CD4-positive, alpha-beta T cell treated with Interleukin-15 for 1 hour (primary cell): Measurements from ENCODE around the gene RNF167.

Source experiments
- DNase-seq: peaks from one replicate; pipeline ENCODE4 v3.0.0-alpha.2; 2020

The RNF167 gene

GRCh38 chr17:4986951-4987766 is 47.1 kb downstream of the RNF167 start, which contains the start of gene CAMTA2:
Gene CAMTA2, minus strand, starts transcription at chr17:4987675. Its CDS starts 1,453 bp downstream, at chr17:4986222.
- DNase-seq, result peak; percentile 85

DNA sequence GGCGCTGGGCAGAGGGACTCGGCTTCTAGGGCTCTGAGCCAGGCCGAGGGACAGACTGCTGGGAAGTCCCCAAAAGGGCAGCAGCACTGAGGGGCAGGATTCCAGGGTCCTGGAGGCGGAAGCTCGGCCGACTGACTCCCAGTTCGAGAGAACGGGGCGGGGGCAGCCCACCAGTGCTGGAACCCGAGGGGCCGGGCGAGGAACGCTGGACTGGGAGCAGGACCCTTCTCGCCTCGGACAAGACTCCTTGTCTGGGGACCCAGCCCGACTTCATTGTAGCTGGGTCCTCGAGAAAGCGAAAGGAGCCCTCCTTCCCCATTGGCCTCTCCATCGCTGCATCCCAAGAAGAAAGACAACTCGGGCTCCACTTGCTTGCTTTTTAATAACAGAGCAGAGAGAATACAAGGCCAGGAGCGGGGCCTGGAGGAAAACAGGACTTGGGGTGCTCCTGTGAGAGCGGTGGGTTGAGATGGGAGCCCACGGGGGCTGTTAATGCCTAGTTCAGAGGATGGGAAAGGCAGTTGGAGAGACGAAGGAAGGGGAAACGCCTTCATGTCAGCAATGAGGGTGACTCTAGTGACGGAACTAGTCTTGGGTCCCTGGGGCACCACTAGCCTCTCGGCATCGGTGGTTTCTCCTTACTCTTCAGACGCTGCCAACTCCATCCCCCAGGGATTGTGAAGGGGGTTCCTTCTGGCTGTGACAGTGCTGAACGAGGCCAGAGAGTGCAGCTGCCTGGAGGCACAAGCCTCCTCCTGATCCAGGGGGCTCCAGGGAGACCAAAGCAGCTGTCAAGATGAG is 47.9 kb downstream of the RNF167 start:
- DNase-seq, result no peak

GRCh38 chr17:4994081-4994595 is 54.1 kb downstream of the RNF167 start:
- DNase-seq, result no peak
